ENCODE data around the gene DTX3L.

- no peak for TF ChIP-seq ZFX (IDR thresholded peaks at IDR 0.05)
- TF ChIP-seq CTCF (conservative IDR thresholded peaks at IDR 0.05) = no peak
Measured at GRCh38 chr3:122606330-122606729, 42.2 kb downstream of the DTX3L start.

All from C4-2B (cell line).